Subcutaneous abdominal adipose tissue (tissue), 5 donors: ENCODE data around the gene SLC24A4.

Experiments used
- H3K27ac ChIP-seq: one replicate; pipeline ENCODE4 v1.7.0; 2013; ENCODE audit warnings: low read depth, mild to moderate bottlenecking, inconsistent platforms, low read length, moderate library complexity
- H3K27me3 ChIP-seq, 5 donors: one replicate each; pipeline ENCODE4 v1.7.0; 2013; ENCODE audit warnings: low read length in 5 of 5, inconsistent platforms in 1 of 5; ENCODE audit not compliant: control insufficient read depth in 5 of 5, insufficient read depth in 4 of 5
- H3K36me3 ChIP-seq, 5 donors: one replicate each; pipeline ENCODE4 v1.7.0; 2013; ENCODE audit warnings: low read length in 5 of 5; ENCODE audit not compliant: control insufficient read depth in 5 of 5, insufficient read depth in 5 of 5
- H3K4me1 ChIP-seq, 5 donors: one replicate each; pipeline ENCODE4 v1.7.0; 2013; ENCODE audit warnings: low read length in 5 of 5, mild to moderate bottlenecking in 3 of 5, moderate library complexity in 1 of 5; ENCODE audit not compliant: control insufficient read depth in 5 of 5, insufficient read depth in 5 of 5
- H3K4me3 ChIP-seq, 5 donors: one replicate each; pipeline ENCODE4 v1.7.0; 2013; ENCODE audit warnings: low read length in 5 of 5, low read depth in 1 of 5
- H3K9ac ChIP-seq, 5 donors: one replicate each; pipeline ENCODE4 v1.7.0; 2013; ENCODE audit warnings: low read length in 5 of 5, mild to moderate bottlenecking in 4 of 5, moderate library complexity in 3 of 5
- H3K9me3 ChIP-seq, 5 donors: one replicate each; pipeline ENCODE4 v1.7.0; 2013; ENCODE audit warnings: low read length in 5 of 5; ENCODE audit not compliant: control insufficient read depth in 5 of 5
- donor health status: healthy.
- donor health status: healthy.
- donor health status: healthy.
- donor health status: healthy.
- donor health status: healthy.

The SLC24A4 gene

GRCh38 chr14:92382677-92383076 lies 59.7 kb downstream of the SLC24A4 start:
- Histone ChIP-seq H3K36me3 (no peaks in the 10 kb centered on the region), H3K27me3 (peaks cover 0 to 12% (median 5%) of the 10 kb centered on the region in 5 donors), H3K4me3 (no peak overlapping the region), H3K9ac (no peak overlapping the region), H3K4me1 (peaks cover 0 to 4% (median 0%) of the 10 kb centered on the region in 5 donors), H3K27ac (no peak overlapping the region), H3K9me3 (no peaks in the 10 kb centered on the region)

- Histone ChIP-seq H3K36me3 (no peaks in the 10 kb centered on the region), H3K9ac (no peak overlapping the region), H3K4me3 (no peak overlapping the region), H3K27me3 (peaks cover 0 to 12% (median 3%) of the 10 kb centered on the region in 5 donors), H3K27ac (no peak overlapping the region), H3K9me3 (no peaks in the 10 kb centered on the region), H3K4me1 (peaks cover 0 to 4% (median 0%) of the 10 kb centered on the region in 5 donors)
Observed at GRCh38 chr14:92383805-92384204, 60.8 kb downstream of the SLC24A4 start.

DNA sequence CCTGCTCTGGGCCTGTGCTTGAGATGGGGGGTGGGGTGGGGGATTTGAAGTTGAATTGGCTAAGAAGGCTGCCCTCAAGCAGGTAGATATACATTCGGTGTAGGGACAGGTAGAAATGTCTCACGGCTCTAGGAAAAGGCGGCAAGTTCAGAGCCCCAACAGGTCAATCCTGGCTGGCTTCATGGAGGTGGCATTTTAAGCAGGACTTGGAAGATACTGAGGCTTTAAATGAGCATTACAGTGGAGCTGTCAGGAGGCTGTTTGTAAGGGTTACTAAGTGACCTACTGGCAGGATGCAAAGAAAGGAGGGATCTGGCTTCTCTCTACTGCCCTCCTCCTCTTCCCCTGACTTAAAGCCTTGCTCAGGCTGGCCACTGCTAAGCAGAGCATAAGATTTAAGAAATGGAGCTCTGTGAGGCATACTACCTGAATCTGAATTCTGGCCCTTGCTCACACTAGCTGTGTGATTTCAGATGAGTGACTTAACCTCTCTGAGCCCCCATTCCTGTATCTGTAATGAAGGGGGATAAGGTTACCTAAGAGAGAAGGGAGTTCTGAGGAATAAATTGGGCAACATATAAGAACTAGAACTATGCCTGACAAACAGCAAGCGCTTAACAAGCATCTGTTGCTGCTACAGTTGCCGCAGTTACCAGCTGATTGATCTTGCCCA lies 61.6 kb downstream of the SLC24A4 start:
- Histone ChIP-seq H3K27me3 (peaks cover 0 to 12% (median 3%) of the 10 kb centered on the region in 5 donors), H3K9me3 (no peaks in the 10 kb centered on the region), H3K4me1 (peaks cover 0 to 4% (median 0%) of the 10 kb centered on the region in 5 donors), H3K4me3 (no peak overlapping the region), H3K9ac (no peak overlapping the region), H3K27ac (no peak overlapping the region), H3K36me3 (no peaks in the 10 kb centered on the region)

- Histone ChIP-seq H3K4me3 (no peak overlapping the region), H3K27ac (no peak overlapping the region), H3K9me3 (peaks cover 0 to under 1% (median 0%) of the 10 kb centered on the region in 5 donors), H3K4me1 (peaks cover 0 to 4% (median 0%) of the 10 kb centered on the region in 5 donors), H3K27me3 (peaks cover 0 to 12% (median 3%) of the 10 kb centered on the region in 5 donors), H3K36me3 (no peaks in the 10 kb centered on the region), H3K9ac (no peak overlapping the region)
Observed at GRCh38 chr14:92385561-92385960, 62.6 kb downstream of the SLC24A4 start.

GRCh38 chr14:92386165-92386564 lies 63.2 kb downstream of the SLC24A4 start:
- H3K9ac ChIP-seq, result no peak overlapping the region
- no peak overlapping the region for H3K27ac ChIP-seq
- H3K9me3 ChIP-seq, result peaks cover 0 to 6% (median 5%) of the 10 kb centered on the region in 5 donors
- no peak overlapping the region for H3K4me3 ChIP-seq
- peaks cover 0 to 12% (median 3%) of the 10 kb centered on the region in 5 donors for H3K27me3 ChIP-seq
- no peaks in the 10 kb centered on the region for H3K36me3 ChIP-seq
- H3K4me1 ChIP-seq, result peaks cover 0 to 4% (median 0%) of the 10 kb centered on the region in 5 donors

GRCh38 chr14:92386637-92387036 lies 63.7 kb downstream of the SLC24A4 start:
- Histone ChIP-seq H3K4me3 (no peak overlapping the region), H3K36me3 (no peaks in the 10 kb centered on the region), H3K9ac (no peak overlapping the region), H3K27ac (no peak overlapping the region), H3K4me1 (peaks cover 0 to 4% (median 0%) of the 10 kb centered on the region in 5 donors), H3K27me3 (peaks cover 0 to 12% (median 3%) of the 10 kb centered on the region in 5 donors), H3K9me3 (peaks cover 0 to 9% (median 5%) of the 10 kb centered on the region in 5 donors)

- H3K27ac ChIP-seq, result no peak overlapping the region
- H3K4me3 ChIP-seq, result no peak overlapping the region
- peaks cover 0 to 14% (median 3%) of the 10 kb centered on the region in 5 donors for H3K27me3 ChIP-seq
- H3K4me1 ChIP-seq, result peaks cover 0 to 4% (median 0%) of the 10 kb centered on the region in 5 donors
- peaks cover 0 to 9% (median 5%) of the 10 kb centered on the region in 5 donors for H3K9me3 ChIP-seq
- H3K36me3 ChIP-seq, result no peaks in the 10 kb centered on the region
- no peak overlapping the region for H3K9ac ChIP-seq
Observed at GRCh38 chr14:92387578-92387977, 64.6 kb downstream of the SLC24A4 start.

DNA sequence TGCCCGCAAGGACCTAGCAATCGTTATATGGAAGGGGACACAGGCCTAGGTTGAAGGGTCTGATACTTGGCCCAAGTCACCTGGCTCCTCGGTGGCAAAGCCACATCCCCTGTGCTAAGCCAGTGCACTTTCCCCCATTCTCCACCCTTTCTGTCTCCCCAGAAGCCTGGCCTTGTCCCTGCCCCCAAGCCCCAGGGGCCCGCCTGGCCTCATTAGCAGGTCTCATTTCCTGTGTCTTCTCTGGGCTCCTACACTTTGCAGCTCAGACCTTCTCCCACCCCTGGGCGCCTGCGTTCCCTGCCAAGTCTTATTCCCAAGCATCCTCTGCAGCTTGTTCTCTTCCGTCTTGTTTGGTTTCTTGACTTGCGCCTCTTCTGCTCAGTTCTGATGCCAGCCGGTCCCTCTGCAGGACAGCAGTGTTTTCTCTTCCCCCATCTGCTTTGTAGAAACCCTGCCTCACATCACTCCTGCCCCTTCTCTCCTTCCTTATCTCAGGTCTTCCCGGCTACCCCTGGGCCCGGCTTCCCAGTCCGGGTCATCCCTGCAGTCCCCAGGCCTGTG lies 66.7 kb downstream of the SLC24A4 start:
- no peak overlapping the region for H3K4me3 ChIP-seq
- H3K27ac ChIP-seq, result no peak overlapping the region
- no peaks in the 10 kb centered on the region for H3K36me3 ChIP-seq
- H3K9me3 ChIP-seq, result peaks cover 0 to 9% (median 5%) of the 10 kb centered on the region in 5 donors
- peaks cover 0 to 4% (median 0%) of the 10 kb centered on the region in 5 donors for H3K4me1 ChIP-seq
- H3K27me3 ChIP-seq, result peaks cover 0 to 13% (median 3%) of the 10 kb centered on the region in 5 donors
- H3K9ac ChIP-seq, result no peak overlapping the region

- Histone ChIP-seq H3K36me3 (no peaks in the 10 kb centered on the region), H3K9me3 (peaks cover 0 to 9% (median 6%) of the 10 kb centered on the region in 5 donors), H3K27ac (no peak overlapping the region), H3K4me1 (peaks cover 0 to 4% (median 0%) of the 10 kb centered on the region in 5 donors), H3K4me3 (no peak overlapping the region), H3K9ac (no peak overlapping the region), H3K27me3 (peaks cover 0 to 5% (median under 1%) of the 10 kb centered on the region in 5 donors)
Observed at GRCh38 chr14:92391726-92392125, 68.8 kb downstream of the SLC24A4 start.

- Histone ChIP-seq H3K9ac (no peak overlapping the region), H3K36me3 (no peaks in the 10 kb centered on the region), H3K9me3 (peaks cover 0 to 9% (median 8%) of the 10 kb centered on the region in 5 donors), H3K27ac (no peak overlapping the region), H3K27me3 (peaks cover 0 to 5% (median 0%) of the 10 kb centered on the region in 5 donors), H3K4me1 (peaks cover 0 to 9% (median 6%) of the 10 kb centered on the region in 5 donors), H3K4me3 (no peak overlapping the region)
Observed at GRCh38 chr14:92392711-92393110, 69.7 kb downstream of the SLC24A4 start.
